Endothelial cell (in vitro differentiated cells): ENCODE measurements around the gene S100A2. TPM values are rescaled to one million over a fixed set of nuclear protein-coding genes. Genes with fewer than 3 reads are reported as not detected.
"Not testable (repeated sequence)": the region's sequence is repeated elsewhere in the genome, so short reads cannot be mapped to it uniquely, and the experiment has no call there.

ENCODE experiments used
- DNase-seq: peaks from one replicate; pipeline ENCODE4 v3.0.0; 2021; ENCODE audit warnings: low spot score
- H3K27ac Mint-ChIP-seq: one replicate; pipeline ENCODE4 v1.8.0; 2021; ENCODE audit warnings: mixed read lengths, inconsistent platforms; ENCODE audit not compliant: unreplicated experiment
- H3K27me3 Mint-ChIP-seq: one replicate; pipeline ENCODE4 v1.8.0; 2021; ENCODE audit warnings: mild to moderate bottlenecking, moderate library complexity, mixed read lengths, inconsistent platforms; ENCODE audit not compliant: unreplicated experiment
- H3K36me3 Mint-ChIP-seq: one replicate; pipeline ENCODE4 v1.8.0; 2021; ENCODE audit warnings: mild to moderate bottlenecking, low read depth, mixed read lengths, inconsistent platforms; ENCODE audit not compliant: unreplicated experiment
- H3K4me1 Mint-ChIP-seq: one replicate; pipeline ENCODE4 v1.8.0; 2021; ENCODE audit warnings: mild to moderate bottlenecking, mixed read lengths, inconsistent platforms; ENCODE audit not compliant: unreplicated experiment
- H3K4me3 Mint-ChIP-seq: one replicate; pipeline ENCODE4 v1.8.0; 2021; ENCODE audit warnings: mild to moderate bottlenecking, mixed read lengths, inconsistent platforms; ENCODE audit not compliant: unreplicated experiment
- H3K9me3 Mint-ChIP-seq: one replicate; pipeline ENCODE4 v1.8.0; 2021; ENCODE audit warnings: mixed read lengths, inconsistent platforms; ENCODE audit not compliant: unreplicated experiment
- total RNA-seq: library from RNA; stranded (reverse); fragmentation: NEBNext Ultra II Directional; extraction: Animal tissue kit (Norgen Biotek cat#: 25700); gene quantifications from one replicate; pipeline ENCODE4 v1.2.1, GENCODE V29; 2021; ENCODE audit not compliant: unreplicated experiment
- TF ChIP-seq, protein P1 (sequence below): fragments of 200-600 bp; sonication (generic); IDR thresholded peaks from one replicate; pipeline ENCODE4 v1.5.0; 2021; ENCODE audit warnings: antibody characterized with exemption; ENCODE audit not compliant: unreplicated experiment

Gene S100A2
- total RNA-seq, 1 donor from 2014 or later = not detected

DNA sequence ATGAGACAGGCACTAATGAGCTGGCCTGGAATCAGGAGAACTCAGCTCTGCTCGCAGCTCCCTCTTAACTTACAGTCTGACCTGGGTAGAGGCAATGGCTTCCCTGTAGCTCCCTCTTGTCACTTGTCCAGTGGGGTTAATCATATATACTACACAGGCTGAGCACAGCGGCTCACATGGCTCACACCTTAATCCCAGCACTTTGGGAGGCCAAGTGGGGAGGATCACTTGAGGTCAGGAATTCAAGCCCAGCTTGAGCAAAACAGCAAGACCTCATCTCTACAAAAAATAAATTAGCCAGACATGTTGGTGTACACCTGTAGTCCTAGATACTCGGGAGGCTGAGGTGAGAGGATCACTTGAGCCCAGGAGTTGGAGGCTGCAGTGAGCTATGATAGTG, 34.0 kb downstream of the S100A2 start:
- Mint-ChIP-seq H3K27ac (no peak overlapping the region), H3K27me3 (peaks cover 7% of the 10 kb centered on the region), H3K4me3 (no peak overlapping the region), H3K4me1 (peaks cover 17% of the 10 kb centered on the region), H3K9me3 (no peaks in the 10 kb centered on the region), H3K36me3 (no peaks in the 10 kb centered on the region)
- TF ChIP-seq, protein P1, sequence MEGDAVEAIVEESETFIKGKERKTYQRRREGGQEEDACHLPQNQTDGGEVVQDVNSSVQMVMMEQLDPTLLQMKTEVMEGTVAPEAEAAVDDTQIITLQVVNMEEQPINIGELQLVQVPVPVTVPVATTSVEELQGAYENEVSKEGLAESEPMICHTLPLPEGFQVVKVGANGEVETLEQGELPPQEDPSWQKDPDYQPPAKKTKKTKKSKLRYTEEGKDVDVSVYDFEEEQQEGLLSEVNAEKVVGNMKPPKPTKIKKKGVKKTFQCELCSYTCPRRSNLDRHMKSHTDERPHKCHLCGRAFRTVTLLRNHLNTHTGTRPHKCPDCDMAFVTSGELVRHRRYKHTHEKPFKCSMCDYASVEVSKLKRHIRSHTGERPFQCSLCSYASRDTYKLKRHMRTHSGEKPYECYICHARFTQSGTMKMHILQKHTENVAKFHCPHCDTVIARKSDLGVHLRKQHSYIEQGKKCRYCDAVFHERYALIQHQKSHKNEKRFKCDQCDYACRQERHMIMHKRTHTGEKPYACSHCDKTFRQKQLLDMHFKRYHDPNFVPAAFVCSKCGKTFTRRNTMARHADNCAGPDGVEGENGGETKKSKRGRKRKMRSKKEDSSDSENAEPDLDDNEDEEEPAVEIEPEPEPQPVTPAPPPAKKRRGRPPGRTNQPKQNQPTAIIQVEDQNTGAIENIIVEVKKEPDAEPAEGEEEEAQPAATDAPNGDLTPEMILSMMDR = no peak
- no peak for DNase-seq

GRCh38 chr1:153527683-153528040, 38.0 kb downstream of the S100A2 start:
- H3K27me3 Mint-ChIP-seq = peaks cover 2% of the 10 kb centered on the region
- TF ChIP-seq, protein P1 = no peak
- no peak overlapping the region for H3K27ac Mint-ChIP-seq
- no peak for DNase-seq
- no peaks in the 10 kb centered on the region for H3K9me3 Mint-ChIP-seq
- H3K4me3 Mint-ChIP-seq = no peak overlapping the region
- H3K36me3 Mint-ChIP-seq = no peaks in the 10 kb centered on the region
- H3K4me1 Mint-ChIP-seq = peaks cover 6% of the 10 kb centered on the region

GRCh38 chr1:153527023-153527682, 38.5 kb downstream of the S100A2 start:
- no peak overlapping the region for H3K27ac Mint-ChIP-seq
- TF ChIP-seq, protein P1 = no peak
- H3K4me1 Mint-ChIP-seq = peaks cover under 1% of the 10 kb centered on the region
- no peak for DNase-seq
- H3K36me3 Mint-ChIP-seq = no peaks in the 10 kb centered on the region
- H3K27me3 Mint-ChIP-seq = no peaks in the 10 kb centered on the region
- no peaks in the 10 kb centered on the region for H3K9me3 Mint-ChIP-seq
- H3K4me3 Mint-ChIP-seq = no peak overlapping the region

DNA sequence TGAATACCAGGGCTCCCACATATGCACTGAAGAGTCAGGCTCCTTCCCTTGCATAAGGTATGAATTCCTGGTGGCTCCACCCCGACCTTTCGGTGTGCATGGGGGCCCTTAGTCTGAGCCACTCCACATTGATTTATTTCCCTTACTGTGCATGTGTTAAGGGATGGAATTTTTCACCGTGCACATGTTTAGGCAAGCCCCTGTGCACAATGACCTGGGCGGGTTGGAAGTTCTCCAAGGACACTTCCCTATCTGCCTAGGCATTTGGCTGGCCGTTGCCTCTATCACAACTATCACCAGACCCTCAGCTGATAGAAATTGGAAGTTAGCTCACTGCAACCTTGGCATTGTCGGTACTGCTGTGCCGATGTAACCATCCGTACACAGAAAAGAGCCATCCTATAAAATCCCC, 39.5 kb downstream of the S100A2 start:
- H3K9me3 Mint-ChIP-seq = no peaks in the 10 kb centered on the region
- no peaks in the 10 kb centered on the region for H3K36me3 Mint-ChIP-seq
- H3K4me1 Mint-ChIP-seq = no peaks in the 10 kb centered on the region
- TF ChIP-seq, protein P1 = no peak
- no peaks in the 10 kb centered on the region for H3K27me3 Mint-ChIP-seq
- DNase-seq = no peak
- H3K27ac Mint-ChIP-seq = no peak overlapping the region
- no peak overlapping the region for H3K4me3 Mint-ChIP-seq

- no peak for DNase-seq
- no peak overlapping the region for H3K27ac Mint-ChIP-seq
- no peaks in the 10 kb centered on the region for H3K4me1 Mint-ChIP-seq
- TF ChIP-seq, protein P1 = no peak
- H3K27me3 Mint-ChIP-seq = no peaks in the 10 kb centered on the region
- no peak overlapping the region for H3K4me3 Mint-ChIP-seq
- H3K9me3 Mint-ChIP-seq = no peaks in the 10 kb centered on the region
- H3K36me3 Mint-ChIP-seq = no peaks in the 10 kb centered on the region
Observed at GRCh38 chr1:153525088-153525728, 40.4 kb downstream of the S100A2 start.

DNA sequence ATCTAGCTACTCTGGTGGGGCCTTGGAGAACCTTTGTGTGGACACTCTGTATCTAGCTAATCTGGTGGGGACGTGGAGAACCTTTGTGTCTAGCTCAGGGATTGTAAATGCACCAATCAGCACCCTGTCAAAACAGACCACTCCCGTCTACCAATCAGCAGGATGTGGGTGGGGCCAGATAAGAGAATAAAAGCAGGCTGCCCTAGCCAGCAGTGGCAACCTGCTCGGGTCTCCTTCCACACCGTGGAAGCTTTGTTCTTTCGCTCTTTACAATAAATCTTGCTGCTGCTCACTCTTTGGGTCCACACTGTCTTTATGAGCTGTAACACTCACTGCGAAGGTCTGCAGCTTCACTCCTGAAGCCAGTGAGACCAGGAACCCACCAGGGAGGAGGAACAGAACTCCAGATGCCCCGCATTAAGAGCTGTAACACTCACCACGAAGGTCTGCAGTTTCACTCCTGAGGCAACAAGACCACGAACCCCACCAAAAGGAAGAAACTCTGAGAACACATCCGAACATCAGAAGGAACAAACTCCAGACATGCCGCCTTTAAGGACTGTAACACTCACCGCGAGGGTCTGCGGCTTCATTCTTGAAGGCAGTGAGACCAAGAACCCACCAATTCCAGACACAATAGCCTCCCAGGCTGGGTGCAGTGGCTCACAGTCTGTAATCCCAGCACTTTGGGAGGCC, 43.1 kb downstream of the S100A2 start:
- H3K36me3 Mint-ChIP-seq, H3K4me3 Mint-ChIP-seq, H3K9me3 Mint-ChIP-seq, H3K27me3 Mint-ChIP-seq, DNase-seq, H3K4me1 Mint-ChIP-seq, H3K27ac Mint-ChIP-seq: not testable (repeated sequence)

DNA sequence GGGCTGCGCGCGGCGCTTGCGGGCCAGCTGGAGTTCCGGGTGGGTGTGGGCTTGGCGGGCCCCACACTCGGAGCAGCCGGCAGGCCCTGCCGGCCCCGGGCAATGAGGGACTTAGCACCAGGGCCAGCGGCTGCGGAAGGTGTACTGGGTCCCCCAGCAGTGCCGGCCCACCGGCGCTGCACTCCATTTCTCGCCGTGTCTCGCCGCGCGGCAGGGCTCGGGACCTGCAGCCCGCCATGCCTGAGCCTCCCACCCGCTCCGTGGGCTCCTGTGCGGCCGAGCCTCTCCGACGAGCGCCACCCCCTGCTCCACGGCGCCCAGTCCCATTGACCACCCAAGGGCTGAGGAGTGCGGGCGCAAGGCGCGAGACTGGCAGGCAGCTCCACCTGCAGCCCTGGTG, 43.8 kb downstream of the S100A2 start:
- H3K27me3 Mint-ChIP-seq, H3K4me3 Mint-ChIP-seq, DNase-seq, H3K27ac Mint-ChIP-seq, H3K4me1 Mint-ChIP-seq, H3K36me3 Mint-ChIP-seq, H3K9me3 Mint-ChIP-seq: not testable (repeated sequence)
